IMR-90 (cell line): Measurements from ENCODE around the gene ATP23. TPM values are rescaled to one million over a fixed set of nuclear protein-coding genes. Genes with fewer than 3 reads are reported as not detected.

Source experiments
- CTCF ChIP-seq: conservative IDR thresholded peaks from 2 replicates; pipeline ENCODE4 v1.5.1; 2012; ENCODE audit warnings: mild to moderate bottlenecking, low read depth, low read length, improper control_type of control experiment
- RFX5 ChIP-seq: IDR thresholded peaks from 2 replicates; pipeline ENCODE4 v1.8.0; 2012; ENCODE audit warnings: low read depth, mild to moderate bottlenecking, low read length, moderate library complexity
- polyA plus RNA-seq, 3 experiments: library from polyadenylated mRNA; depleted of rRNA; stranded (reverse); fragments of >200 nt; gene quantifications; 2 replicates each; pipeline ENCODE4 v1.2.3, GENCODE V29; 2012; ENCODE audit warnings: low replicate concordance in 1 of 3
- total RNA-seq: library from RNA; depleted of rRNA; stranded (reverse); fragments of >200 nt; gene quantifications from 2 replicates; pipeline ENCODE4 v1.2.3, GENCODE V29; 2012

The ATP23 gene
- total and polyA plus RNA-seq, 2 of the 4 experiments (the other 2 are of a cell fraction) = 6.4 to 7.2 TPM

GRCh38 chr12:57893431-57894353 lies 47.7 kb upstream of the ATP23 start (continued):
- TF ChIP-seq CTCF (0 out of 2 replicates have a peak, but pooled peaks have one; percentile 17), RFX5 (no peak)
